SK-N-MC (cell line): ENCODE results near the gene WDR64.
"Not testable (repeated sequence)": the region's sequence is repeated elsewhere in the genome, so short reads cannot be mapped to it uniquely, and the experiment has no call there.

Experiments
- DNase-seq: peaks from one replicate; pipeline ENCODE4 v3.0.0-alpha.2; 2011; ENCODE audit warnings: low read depth, low spot score
- H3K27ac ChIP-seq: fragments of 200-600 bp; sonication (generic); 2 replicates; pipeline ENCODE4 v1.5.1; 2016; ENCODE audit warnings: mixed run types
- H3K36me3 ChIP-seq: fragments of 200-600 bp; sonication (generic); 2 replicates; pipeline ENCODE4 v1.6.1; 2017; ENCODE audit warnings: antibody characterized with exemption, low read length, mixed read lengths; ENCODE audit not compliant: insufficient read depth
- H3K4me3 ChIP-seq: fragments of 200-600 bp; sonication (generic); 2 replicates; pipeline ENCODE4 v1.5.1; 2016
- H3K9ac ChIP-seq: fragments of 200-600 bp; sonication (generic); 2 replicates; pipeline ENCODE4 v1.8.0; 2017; ENCODE audit warnings: mixed run types, mixed read lengths; ENCODE audit not compliant: insufficient read length
- H3K9me3 ChIP-seq: fragments of 200-600 bp; sonication (generic); 2 replicates; pipeline ENCODE4 v1.6.1; 2017; ENCODE audit warnings: low read depth, mild to moderate bottlenecking, antibody characterized with exemption, low read length, moderate library complexity, mixed read lengths
- EZH2 ChIP-seq: fragments of 200-600 bp; sonication (generic); IDR thresholded peaks from one replicate; pipeline ENCODE4 v1.6.1; 2017; ENCODE audit warnings: antibody characterized with exemption
- FOXP2 ChIP-seq: optimal IDR thresholded peaks from 2 replicates; pipeline ENCODE3; 2011; ENCODE audit warnings: mild to moderate bottlenecking, moderate library complexity; ENCODE audit not compliant: insufficient read depth; ENCODE audit errors: extremely low read length, control extremely low read depth
- POLR2AphosphoS5 ChIP-seq: IDR thresholded peaks from 2 replicates; pipeline ENCODE4 v1.6.1; 2012; ENCODE audit warnings: mild to moderate bottlenecking, low read depth, low read length, borderline replicate concordance

WDR64 gene

DNA sequence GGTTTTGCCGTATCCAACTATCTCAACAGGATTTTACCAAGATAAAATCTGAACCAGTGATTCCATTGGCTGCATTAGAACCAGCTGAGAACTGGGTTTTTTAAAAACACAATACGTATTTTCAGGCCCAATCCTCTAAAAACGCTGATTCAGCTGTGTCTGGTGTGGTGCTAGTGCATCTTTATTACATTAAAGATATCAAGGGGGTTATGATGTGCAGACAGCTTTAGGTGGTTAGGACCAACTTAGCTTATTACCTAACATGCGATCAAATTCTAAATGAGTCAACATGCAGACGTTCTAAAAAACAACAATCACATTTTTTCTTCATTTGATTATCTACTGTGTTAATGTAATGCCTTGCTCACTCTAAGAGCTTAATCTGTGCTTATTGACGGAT, 163.9 kb downstream of the WDR64 start:
- DNase-seq: no peak
- Histone ChIP-seq H3K4me3 (no peak overlapping the region), H3K9me3 (no peaks in the 10 kb centered on the region), H3K36me3 (no peaks in the 10 kb centered on the region), H3K27ac (no peak overlapping the region), H3K9ac (no peak overlapping the region)
- TF ChIP-seq EZH2: no peak
- TF ChIP-seq FOXP2: no peak
- no peak for TF ChIP-seq POLR2AphosphoS5

DNA sequence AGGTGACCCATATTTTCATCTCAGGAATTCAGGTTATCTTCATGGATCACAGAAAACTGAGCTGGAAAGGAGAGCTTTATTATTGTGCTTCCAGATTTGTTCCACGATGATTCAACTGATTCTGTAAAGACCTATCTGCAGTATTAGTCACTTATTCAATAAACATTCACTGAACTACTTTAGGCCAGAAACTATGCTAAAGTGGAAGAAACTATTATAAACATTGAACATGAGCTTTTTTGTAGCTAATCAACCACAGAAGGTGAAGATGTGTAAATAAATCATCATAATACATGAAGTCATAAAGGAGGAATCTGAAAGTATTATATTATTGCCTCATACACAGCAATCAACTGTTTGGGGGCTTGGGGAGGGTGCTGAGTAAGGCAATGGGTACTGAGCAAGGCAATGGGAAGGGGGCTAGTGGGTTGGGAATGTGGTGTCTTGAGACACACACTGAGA, 165.3 kb downstream of the WDR64 start:
- Histone ChIP-seq H3K4me3 (no peak overlapping the region), H3K27ac (no peak overlapping the region), H3K9ac (no peak overlapping the region), H3K36me3 (no peaks in the 10 kb centered on the region), H3K9me3 (no peaks in the 10 kb centered on the region)
- TF ChIP-seq EZH2 (no peak), POLR2AphosphoS5 (no peak), FOXP2 (no peak)
- DNase-seq: no peak

DNA sequence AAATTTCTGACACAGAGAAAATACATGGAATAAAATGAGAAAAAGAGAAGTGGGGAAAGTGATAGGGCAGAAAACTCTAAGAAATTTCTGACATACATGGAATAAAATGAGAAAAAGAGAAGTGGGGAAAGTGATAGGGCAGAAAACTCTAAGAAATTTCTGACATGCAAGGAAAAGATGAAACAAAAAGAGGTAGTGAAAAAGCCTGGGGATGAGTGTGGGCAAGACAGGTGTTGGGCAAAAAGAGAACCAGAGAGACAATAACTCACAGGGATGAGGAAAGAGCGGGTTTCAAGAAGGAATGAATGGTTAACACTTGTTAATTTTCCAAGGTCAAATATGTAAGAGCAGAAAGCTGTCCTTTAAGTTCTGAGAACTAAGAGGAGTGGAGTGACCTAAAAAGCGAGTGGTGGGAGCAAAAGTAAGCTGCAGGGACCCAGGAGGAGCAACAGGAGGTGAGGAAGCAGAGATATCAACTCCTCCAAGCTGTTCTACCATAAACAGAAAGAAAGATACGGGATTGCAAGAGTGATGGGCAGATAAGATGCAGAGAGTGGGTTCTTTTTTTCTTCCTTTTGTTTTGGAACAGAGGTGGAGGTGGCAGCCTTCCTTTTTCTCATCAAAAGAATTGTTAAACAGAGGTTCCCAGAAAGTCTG, 166.0 kb downstream of the WDR64 start:
- no peak for DNase-seq
- Histone ChIP-seq H3K4me3 (no peak overlapping the region), H3K9me3 (no peaks in the 10 kb centered on the region), H3K9ac (no peak overlapping the region), H3K27ac (no peak overlapping the region), H3K36me3 (no peaks in the 10 kb centered on the region)
- no peak for TF ChIP-seq POLR2AphosphoS5
- no peak for TF ChIP-seq FOXP2
- TF ChIP-seq EZH2: no peak

DNA sequence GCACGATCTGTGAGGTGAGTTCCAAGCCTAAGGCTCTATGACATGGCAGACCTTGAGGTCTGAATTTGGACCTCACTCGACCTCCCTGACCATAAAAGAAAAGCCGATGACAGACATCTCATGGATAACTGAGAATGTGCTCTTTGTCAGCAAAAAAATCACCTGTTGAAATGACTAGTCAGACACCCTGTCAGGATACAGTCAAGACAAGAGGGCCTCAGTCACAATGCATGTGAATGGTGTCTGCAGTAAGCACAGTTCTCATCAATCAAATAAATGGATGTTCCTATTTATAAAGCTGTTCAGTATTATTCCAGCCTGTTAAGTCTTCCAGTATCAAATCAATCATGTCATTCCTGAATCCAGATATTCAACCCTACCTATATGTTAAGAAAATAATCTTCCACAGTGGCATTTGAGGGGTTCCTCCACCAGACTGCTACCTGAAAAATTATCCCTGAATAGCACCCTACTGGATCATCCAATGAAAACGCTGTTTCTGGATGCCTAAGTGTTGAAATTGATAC, 167.3 kb downstream of the WDR64 start:
- no peaks in the 10 kb centered on the region for H3K36me3 ChIP-seq
- H3K27ac ChIP-seq: no peak overlapping the region
- no peaks in the 10 kb centered on the region for H3K9me3 ChIP-seq
- DNase-seq: no peak
- H3K9ac ChIP-seq: no peak overlapping the region
- TF ChIP-seq FOXP2 (no peak), POLR2AphosphoS5 (no peak)
- H3K4me3 ChIP-seq: no peak overlapping the region

DNA sequence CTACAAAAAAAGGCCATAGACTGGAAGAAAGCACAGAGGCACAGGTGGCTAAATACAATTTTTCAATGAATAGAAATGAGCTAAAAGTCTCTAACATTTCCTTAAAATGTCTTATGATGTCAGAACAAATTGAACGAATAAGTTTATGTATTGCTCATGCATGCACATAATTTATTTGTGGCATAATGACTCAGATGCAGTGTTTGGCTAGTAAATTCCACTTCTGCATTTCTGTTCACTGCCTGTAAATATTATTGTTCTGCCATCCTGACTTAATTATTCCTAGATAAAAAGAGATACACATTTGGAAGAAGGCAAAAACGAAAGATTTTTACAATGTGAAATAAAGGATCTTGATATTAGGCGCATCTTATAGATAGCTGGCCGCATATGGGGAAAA, 169.3 kb downstream of the WDR64 start:
- no peak for TF ChIP-seq POLR2AphosphoS5
- no peak for TF ChIP-seq EZH2
- no peak for TF ChIP-seq FOXP2
- Histone ChIP-seq H3K4me3 (no peak overlapping the region), H3K9ac (no peak overlapping the region), H3K36me3 (no peaks in the 10 kb centered on the region), H3K9me3 (no peaks in the 10 kb centered on the region), H3K27ac (no peak overlapping the region)
- DNase-seq: no peak

DNA sequence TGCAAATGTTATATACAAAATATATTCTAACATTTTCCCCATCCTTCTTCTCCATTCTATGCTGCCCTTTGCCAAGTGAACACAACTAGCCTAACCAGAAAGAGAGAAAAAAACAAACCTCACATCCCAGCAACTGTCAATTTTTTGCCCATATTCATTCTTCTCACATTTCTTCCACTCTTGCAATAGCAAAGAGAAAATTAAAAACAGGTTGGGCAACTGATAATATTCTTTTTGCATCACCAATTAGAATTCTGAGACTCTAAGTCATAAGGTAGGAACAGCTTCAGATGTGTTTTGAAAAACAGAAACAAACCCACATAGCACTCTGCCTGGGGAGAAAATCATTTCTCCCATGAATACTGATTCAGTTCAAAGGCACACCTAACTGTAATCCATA, 170.8 kb downstream of the WDR64 start:
- Histone ChIP-seq H3K36me3 (no peaks in the 10 kb centered on the region), H3K4me3 (no peak overlapping the region), H3K9ac (no peak overlapping the region), H3K9me3 (no peaks in the 10 kb centered on the region), H3K27ac (no peak overlapping the region)
- no peak for DNase-seq
- TF ChIP-seq POLR2AphosphoS5 (no peak), FOXP2 (no peak), EZH2 (no peak)

DNA sequence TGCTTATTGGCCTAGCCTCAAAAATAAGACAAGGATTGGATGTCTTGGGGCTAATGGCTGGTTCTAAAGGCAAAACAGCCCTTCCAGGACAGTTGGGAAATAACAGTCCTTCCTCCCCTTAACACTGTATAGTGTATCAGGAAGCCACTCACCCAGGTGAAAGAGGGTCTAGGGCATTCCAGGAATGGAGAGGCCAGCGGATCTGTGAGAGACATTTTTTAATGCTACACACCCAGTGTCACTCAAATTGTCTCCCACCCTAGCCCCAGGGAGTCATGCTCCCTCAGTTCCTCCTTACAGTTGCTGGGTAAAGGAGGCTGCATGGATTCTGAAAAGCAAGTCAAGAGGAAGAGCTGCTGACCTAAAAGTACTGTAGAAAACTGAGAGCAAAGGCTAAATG, 171.8 kb downstream of the WDR64 start:
- Histone ChIP-seq H3K27ac (no peak overlapping the region), H3K36me3 (no peaks in the 10 kb centered on the region), H3K9ac (no peak overlapping the region), H3K4me3 (no peak overlapping the region), H3K9me3 (no peaks in the 10 kb centered on the region)
- TF ChIP-seq POLR2AphosphoS5 (no peak), EZH2 (no peak), FOXP2 (no peak)
- DNase-seq: no peak

DNA sequence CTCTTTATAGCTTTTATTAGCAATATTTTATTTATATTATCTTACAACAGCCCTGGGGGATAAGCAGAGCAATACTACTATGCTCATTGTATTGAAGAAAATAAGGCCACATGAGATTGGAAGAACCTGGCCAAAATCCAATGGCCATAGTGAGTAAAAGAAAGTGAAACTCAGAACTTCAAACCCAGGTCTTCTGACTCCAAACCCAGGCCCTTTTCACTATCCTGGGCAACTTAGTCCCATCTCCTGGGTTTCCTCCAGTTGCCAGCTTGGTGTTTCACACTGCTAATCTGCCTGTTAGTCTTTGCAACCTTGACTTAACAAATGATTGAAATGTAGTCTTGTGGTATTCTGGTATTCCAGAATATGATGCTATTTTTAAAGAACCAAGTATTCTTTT, 173.5 kb downstream of the WDR64 start:
- DNase-seq: no peak
- no peak overlapping the region for H3K4me3 ChIP-seq
- H3K36me3 ChIP-seq: no peaks in the 10 kb centered on the region
- no peaks in the 10 kb centered on the region for H3K9me3 ChIP-seq
- TF ChIP-seq FOXP2 (no peak), EZH2 (no peak), POLR2AphosphoS5 (no peak)
- H3K9ac ChIP-seq: no peak overlapping the region
- no peak overlapping the region for H3K27ac ChIP-seq

DNA sequence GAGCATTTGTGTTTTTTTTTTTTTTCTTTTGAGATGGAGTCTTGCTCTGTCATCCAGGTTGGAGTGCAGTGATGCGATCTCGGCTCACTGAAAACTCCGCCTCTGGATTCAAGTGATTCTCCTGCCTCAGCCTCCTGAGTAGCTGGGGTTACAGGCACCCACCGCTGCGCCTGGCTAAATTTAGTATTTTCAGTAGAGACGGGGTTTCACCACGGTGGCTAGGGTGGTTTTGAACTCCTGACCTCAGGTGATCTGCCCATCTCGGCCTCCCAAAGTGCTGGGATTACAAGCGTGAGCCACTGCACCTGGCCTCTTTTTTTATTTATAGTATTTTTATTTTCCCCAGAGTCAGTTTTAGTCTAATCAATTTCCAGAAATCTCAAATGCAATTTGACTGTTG, 174.5 kb downstream of the WDR64 start:
- H3K4me3 ChIP-seq, H3K27ac ChIP-seq, DNase-seq, H3K9me3 ChIP-seq, H3K36me3 ChIP-seq, H3K9ac ChIP-seq: not testable (repeated sequence)
